GM12865 (cell line): ENCODE measurements around the gene COG7.
A peak's percentile ranks its signal among the peaks of the same experiment; 100 is the strongest.

Experiments used
- DNase-seq: peaks from one replicate; pipeline ENCODE4 v3.0.0; 2010; ENCODE audit warnings: low read depth
- H3K4me3 ChIP-seq: 2 replicates; pipeline ENCODE4 v1.5.1; 2011; ENCODE audit warnings: mild to moderate bottlenecking, low read depth, low read length, control low read depth
- CTCF ChIP-seq: IDR thresholded peaks from 2 replicates; pipeline ENCODE4 v1.5.1; 2011; ENCODE audit warnings: low read length, control low read depth, low read depth, inconsistent platforms; ENCODE audit not compliant: insufficient read depth; ENCODE audit errors: missing control alignments

The COG7 gene

GRCh38 chr16:23452572-23453337, at the start of gene COG7:
COG7 (minus strand) TSS chr16:23453189; CDS start chr16:23452994, 195 bp downstream.
- H3K4me3 ChIP-seq, result peak within 1 kb of the TSS; percentile 77
- peak; percentile 92 for DNase-seq
- TF ChIP-seq CTCF, result no peak

- TF ChIP-seq CTCF, result no peak
- no peak overlapping the region for H3K4me3 ChIP-seq
- no peak for DNase-seq
Observed at GRCh38 chr16:23502466-23502865, 49.5 kb upstream of the COG7 start.

- no peak overlapping the region for H3K4me3 ChIP-seq
- DNase-seq, result no peak
- no peak for TF ChIP-seq CTCF
Observed at GRCh38 chr16:23501291-23501690, 48.3 kb upstream of the COG7 start.

GRCh38 chr16:23500862-23501225, 47.9 kb upstream of the COG7 start:
- DNase-seq, result no peak
- no peak overlapping the region for H3K4me3 ChIP-seq
- no peak for TF ChIP-seq CTCF

- DNase-seq, result no peak
- no peak overlapping the region for H3K4me3 ChIP-seq
- TF ChIP-seq CTCF, result no peak
Observed at GRCh38 chr16:23500212-23500861, 47.3 kb upstream of the COG7 start.

- H3K4me3 ChIP-seq, result no peak overlapping the region
- no peak for DNase-seq
- no peak for TF ChIP-seq CTCF
Observed at GRCh38 chr16:23499801-23500200, 46.8 kb upstream of the COG7 start.
